Endothelial cell (in vitro differentiated cells): ENCODE measurements around the gene DLX3. TPM values are rescaled to one million over a fixed set of nuclear protein-coding genes. Genes with fewer than 3 reads are reported as not detected.

Source experiments
- DNase-seq: peaks from one replicate; pipeline ENCODE4 v3.0.0; 2021; ENCODE audit warnings: low spot score
- H3K27ac Mint-ChIP-seq: one replicate; pipeline ENCODE4 v1.8.0; 2021; ENCODE audit warnings: mixed read lengths, inconsistent platforms; ENCODE audit not compliant: unreplicated experiment
- H3K27me3 Mint-ChIP-seq: one replicate; pipeline ENCODE4 v1.8.0; 2021; ENCODE audit warnings: mild to moderate bottlenecking, moderate library complexity, mixed read lengths, inconsistent platforms; ENCODE audit not compliant: unreplicated experiment
- H3K36me3 Mint-ChIP-seq: one replicate; pipeline ENCODE4 v1.8.0; 2021; ENCODE audit warnings: mild to moderate bottlenecking, low read depth, mixed read lengths, inconsistent platforms; ENCODE audit not compliant: unreplicated experiment
- H3K4me1 Mint-ChIP-seq: one replicate; pipeline ENCODE4 v1.8.0; 2021; ENCODE audit warnings: mild to moderate bottlenecking, mixed read lengths, inconsistent platforms; ENCODE audit not compliant: unreplicated experiment
- H3K4me3 Mint-ChIP-seq: one replicate; pipeline ENCODE4 v1.8.0; 2021; ENCODE audit warnings: mild to moderate bottlenecking, mixed read lengths, inconsistent platforms; ENCODE audit not compliant: unreplicated experiment
- H3K9me3 Mint-ChIP-seq: one replicate; pipeline ENCODE4 v1.8.0; 2021; ENCODE audit warnings: mixed read lengths, inconsistent platforms; ENCODE audit not compliant: unreplicated experiment
- CTCF ChIP-seq: fragments of 200-600 bp; sonication (generic); IDR thresholded peaks from one replicate; pipeline ENCODE4 v1.5.0; 2021; ENCODE audit warnings: antibody characterized with exemption; ENCODE audit not compliant: unreplicated experiment
- total RNA-seq: library from RNA; stranded (reverse); fragmentation: NEBNext Ultra II Directional; extraction: Animal tissue kit (Norgen Biotek cat#: 25700); gene quantifications from one replicate; pipeline ENCODE4 v1.2.1, GENCODE V29; 2021; ENCODE audit not compliant: unreplicated experiment

DLX3 gene
- total RNA-seq, 1 donor from 2014 or later, result 0.13 TPM

- Mint-ChIP-seq H3K36me3 (no peaks in the 10 kb centered on the region), H3K27ac (no peak overlapping the region), H3K27me3 (peaks cover 8% of the 10 kb centered on the region), H3K4me1 (no peaks in the 10 kb centered on the region), H3K4me3 (no peak overlapping the region), H3K9me3 (no peaks in the 10 kb centered on the region)
- no peak for TF ChIP-seq CTCF
- no peak for DNase-seq
Observed at GRCh38 chr17:50039058-50039457, 44.0 kb upstream of the DLX3 start.

GRCh38 chr17:50037321-50038107 is 42.5 kb upstream of the DLX3 start:
- no peak for DNase-seq
- no peak overlapping the region for H3K27ac Mint-ChIP-seq
- no peaks in the 10 kb centered on the region for H3K9me3 Mint-ChIP-seq
- H3K4me3 Mint-ChIP-seq, result no peak overlapping the region
- H3K4me1 Mint-ChIP-seq, result no peaks in the 10 kb centered on the region
- peaks cover 9% of the 10 kb centered on the region for H3K27me3 Mint-ChIP-seq
- no peaks in the 10 kb centered on the region for H3K36me3 Mint-ChIP-seq
- TF ChIP-seq CTCF, result no peak

GRCh38 chr17:50036455-50037261 is 41.6 kb upstream of the DLX3 start:
- no peak for DNase-seq
- Mint-ChIP-seq H3K4me3 (no peak overlapping the region), H3K4me1 (no peaks in the 10 kb centered on the region), H3K27ac (no peak overlapping the region), H3K9me3 (no peaks in the 10 kb centered on the region), H3K36me3 (no peaks in the 10 kb centered on the region), H3K27me3 (peaks cover 9% of the 10 kb centered on the region)
- no peak for TF ChIP-seq CTCF

- no peak for DNase-seq
- H3K27ac Mint-ChIP-seq, result no peak overlapping the region
- H3K27me3 Mint-ChIP-seq, result peaks cover 9% of the 10 kb centered on the region
- H3K4me1 Mint-ChIP-seq, result no peaks in the 10 kb centered on the region
- no peak overlapping the region for H3K4me3 Mint-ChIP-seq
- no peaks in the 10 kb centered on the region for H3K36me3 Mint-ChIP-seq
- no peaks in the 10 kb centered on the region for H3K9me3 Mint-ChIP-seq
- TF ChIP-seq CTCF, result no peak
Observed at GRCh38 chr17:50035945-50036344, 40.9 kb upstream of the DLX3 start.

- TF ChIP-seq CTCF, result no peak
- no peak for DNase-seq
- H3K4me1 Mint-ChIP-seq, result no peaks in the 10 kb centered on the region
- no peak overlapping the region for H3K27ac Mint-ChIP-seq
- no peaks in the 10 kb centered on the region for H3K36me3 Mint-ChIP-seq
- no peak overlapping the region for H3K4me3 Mint-ChIP-seq
- no peaks in the 10 kb centered on the region for H3K9me3 Mint-ChIP-seq
- H3K27me3 Mint-ChIP-seq, result peaks cover 10% of the 10 kb centered on the region
Observed at GRCh38 chr17:50035421-50035879, 40.4 kb upstream of the DLX3 start.
